ENCODE measurements around the gene ATOSA.

Gene ATOSA

GRCh38 chr15:52679232-52680040 lies at the start of gene ATOSA:
ATOSA (minus strand) TSS chr15:52679388; CDS start chr15:52678021, 1,367 bp downstream.
- DNase-seq: peak; percentile 96

GRCh38 chr15:52728899-52729298 lies 49.7 kb upstream of the ATOSA start:
- DNase-seq: no peak

GRCh38 chr15:52727815-52728214 lies 48.6 kb upstream of the ATOSA start:
- peak; percentile 24 for DNase-seq

- DNase-seq: no peak
These were observed 47.0 kb upstream of the ATOSA start for GRCh38 chr15:52726195-52726594.

GRCh38 chr15:52718551-52718950 lies 39.4 kb upstream of the ATOSA start:
- no peak for DNase-seq

GRCh38 chr15:52717924-52718323 lies 38.7 kb upstream of the ATOSA start:
- no peak for DNase-seq

GRCh38 chr15:52717481-52717880 lies 38.3 kb upstream of the ATOSA start:
- no peak for DNase-seq

GRCh38 chr15:52716536-52716935 lies 37.3 kb upstream of the ATOSA start:
- no peak for DNase-seq

- DNase-seq: no peak
These were observed 36.2 kb upstream of the ATOSA start for GRCh38 chr15:52715411-52715810.

- DNase-seq: no peak
These were observed 35.8 kb upstream of the ATOSA start for GRCh38 chr15:52714968-52715367.

GRCh38 chr15:52710708-52711389 lies 31.7 kb upstream of the ATOSA start:
- DNase-seq: no peak

GRCh38 chr15:52710050-52710707 lies 31.0 kb upstream of the ATOSA start:
- DNase-seq: no peak

GRCh38 chr15:52709187-52709981 lies 30.2 kb upstream of the ATOSA start:
- DNase-seq: no peak

GRCh38 chr15:52706091-52706490 lies 26.9 kb upstream of the ATOSA start:
- DNase-seq: no peak

- no peak for DNase-seq
These were observed 23.2 kb upstream of the ATOSA start for GRCh38 chr15:52702390-52702789.

GRCh38 chr15:52699457-52699856 lies 20.3 kb upstream of the ATOSA start:
- DNase-seq: no peak

GRCh38 chr15:52698514-52698913 lies 19.3 kb upstream of the ATOSA start:
- no peak for DNase-seq

GRCh38 chr15:52697051-52697450 lies 17.9 kb upstream of the ATOSA start:
- DNase-seq: no peak

- DNase-seq: no peak
These were observed 16.0 kb upstream of the ATOSA start for GRCh38 chr15:52695154-52695553.

GRCh38 chr15:52689562-52689961 lies 10.4 kb upstream of the ATOSA start:
- DNase-seq: no peak

- DNase-seq: no peak
These were observed 4.4 kb upstream of the ATOSA start for GRCh38 chr15:52683580-52683979.

- DNase-seq: no peak
These were observed 3.6 kb upstream of the ATOSA start for GRCh38 chr15:52682781-52683180.

GRCh38 chr15:52682200-52682599 lies 3.0 kb upstream of the ATOSA start:
- DNase-seq: no peak

All from femur (tissue), 1 donor.